Astrocyte (in vitro differentiated cells and primary cell): ENCODE results near the gene CEP290. TPM values are rescaled to one million over a fixed set of nuclear protein-coding genes. Genes with fewer than 3 reads are reported as not detected.

Source experiments
- DNase-seq: peaks from one replicate; pipeline ENCODE4 v3.0.0-alpha.2; 2010; ENCODE audit warnings: low read depth
- FAIRE-seq: peaks from 2 replicates; lab custom pipeline; 2011; peaks lifted over from hg19 to GRCh38; lab: Jason Lieb, UNC
- H2AFZ ChIP-seq: 2 replicates; pipeline ENCODE4 v1.6.0; 2012; ENCODE audit warnings: low read depth, low read length, inconsistent platforms
- H3K27ac ChIP-seq: 2 replicates; pipeline ENCODE4 v1.5.1; 2011; ENCODE audit warnings: low read depth, low read length, inconsistent platforms
- H3K27me3 ChIP-seq: 2 replicates; pipeline ENCODE4 v1.6.0; 2011; ENCODE audit warnings: low read length, inconsistent platforms; ENCODE audit not compliant: insufficient read depth
- H3K36me3 ChIP-seq: 2 replicates; pipeline ENCODE4 v1.5.1; 2011; ENCODE audit warnings: low read length, inconsistent platforms; ENCODE audit not compliant: insufficient read depth
- H3K4me1 ChIP-seq: 2 replicates; pipeline ENCODE4 v1.5.1; 2011; ENCODE audit warnings: low read length, inconsistent platforms; ENCODE audit not compliant: insufficient read depth
- H3K4me2 ChIP-seq: 2 replicates; pipeline ENCODE4 v1.6.0; 2012; ENCODE audit warnings: low read length, inconsistent platforms
- H3K4me3 ChIP-seq: 2 replicates; pipeline ENCODE4 v1.5.1; 2011; ENCODE audit warnings: low read depth, mild to moderate bottlenecking, low read length, inconsistent platforms; ENCODE audit not compliant: insufficient read depth
- H3K79me2 ChIP-seq: 2 replicates; pipeline ENCODE4 v1.6.0; 2012; ENCODE audit warnings: mild to moderate bottlenecking, low read length, inconsistent platforms; ENCODE audit not compliant: insufficient read depth
- H3K9ac ChIP-seq: 2 replicates; pipeline ENCODE4 v1.6.0; 2012; ENCODE audit warnings: mild to moderate bottlenecking, low read length, inconsistent platforms
- H3K9me3 ChIP-seq: 2 replicates; pipeline ENCODE4 v1.5.1; 2012; ENCODE audit warnings: low read depth, mild to moderate bottlenecking, low read length, inconsistent platforms; ENCODE audit not compliant: insufficient read depth
- H4K20me1 ChIP-seq: 2 replicates; pipeline ENCODE4 v1.6.0; 2012; ENCODE audit warnings: low read length, inconsistent platforms; ENCODE audit not compliant: insufficient read depth
- H3K27ac Mint-ChIP-seq: one replicate; pipeline ENCODE4 v1.8.0; 2021; ENCODE audit warnings: mild to moderate bottlenecking, mixed read lengths; ENCODE audit not compliant: unreplicated experiment
- H3K27me3 Mint-ChIP-seq: one replicate; pipeline ENCODE4 v1.8.0; 2021; ENCODE audit warnings: low read depth, mixed read lengths; ENCODE audit not compliant: unreplicated experiment
- H3K36me3 Mint-ChIP-seq: one replicate; pipeline ENCODE4 v1.8.0; 2021; ENCODE audit warnings: low read depth, mixed read lengths; ENCODE audit not compliant: unreplicated experiment
- H3K4me1 Mint-ChIP-seq: one replicate; pipeline ENCODE4 v1.8.0; 2021; ENCODE audit warnings: low read depth, mixed read lengths; ENCODE audit not compliant: unreplicated experiment
- H3K4me3 Mint-ChIP-seq: one replicate; pipeline ENCODE4 v1.8.0; 2021; ENCODE audit warnings: mild to moderate bottlenecking, moderate library complexity, mixed read lengths; ENCODE audit not compliant: unreplicated experiment
- H3K9me3 Mint-ChIP-seq: one replicate; pipeline ENCODE4 v1.8.0; 2021; ENCODE audit warnings: mild to moderate bottlenecking, mixed read lengths; ENCODE audit not compliant: unreplicated experiment
- CTCF ChIP-seq: IDR thresholded peaks from 2 replicates; pipeline ENCODE4 v1.5.1; 2011; ENCODE audit warnings: low read depth, mild to moderate bottlenecking, inconsistent platforms, low read length, moderate library complexity; ENCODE audit not compliant: insufficient read depth
- EZH2 ChIP-seq: IDR thresholded peaks from 2 replicates; pipeline ENCODE4 v1.6.1; 2012; ENCODE audit warnings: mild to moderate bottlenecking, low read length, inconsistent platforms; ENCODE audit not compliant: insufficient read depth
- total RNA-seq: library from RNA; stranded (reverse); gene quantifications from 2 replicates; pipeline ENCODE4 v1.2.1, GENCODE V29; 2021

CEP290 gene
- total RNA-seq, 1 donor from 2014 or later: 20.1 TPM

- Mint-ChIP-seq H3K27me3 (no peaks in the 10 kb centered on the region), H3K9me3 (no peaks in the 10 kb centered on the region), H3K27ac (peak overlapping the region; percentile 29), H3K36me3 (peaks cover 4% of the 10 kb centered on the region), H3K4me3 (no peak overlapping the region), H3K4me1 (peaks cover 16% of the 10 kb centered on the region)
- no peak for DNase-seq
- Histone ChIP-seq H3K4me1 (peaks cover 3% of the 10 kb centered on the region), H3K9me3 (no peaks in the 10 kb centered on the region), H3K79me2 (no peaks in the 10 kb centered on the region), H3K27me3 (no peaks in the 10 kb centered on the region), H3K4me3 (no peak overlapping the region), H3K36me3 (peaks cover 2% of the 10 kb centered on the region), H3K4me2 (no peak overlapping the region), H4K20me1 (no peaks in the 10 kb centered on the region), H2AFZ (no peak overlapping the region), H3K9ac (no peak overlapping the region), H3K27ac (no peak overlapping the region)
- no peak for FAIRE-seq
- TF ChIP-seq EZH2 (no peak), CTCF (no peak)
Observed at GRCh38 chr12:88187571-88187970, 45.7 kb upstream of the CEP290 start.

- peak; percentile 73 for DNase-seq
- peak overlapping the region; percentile 92 for H3K27ac Mint-ChIP-seq
Observed at GRCh38 chr12:88185988-88186387, 44.1 kb upstream of the CEP290 start.

More at GRCh38 chr12:88185988-88186387, 44.1 kb upstream of the CEP290 start:
- H3K36me3 ChIP-seq: peaks cover under 1% of the 10 kb centered on the region
- peak overlapping the region; percentile 25 for H3K27ac ChIP-seq
- H3K79me2 ChIP-seq: no peaks in the 10 kb centered on the region
- no peak overlapping the region for H2AFZ ChIP-seq
- Mint-ChIP-seq H3K4me1 (peaks cover 21% of the 10 kb centered on the region), H3K9me3 (peaks cover 2% of the 10 kb centered on the region), H3K36me3 (peaks cover 9% of the 10 kb centered on the region), H3K4me3 (no peak overlapping the region), H3K27me3 (no peaks in the 10 kb centered on the region)
- H3K4me3 ChIP-seq: no peak overlapping the region
- peak overlapping the region; percentile 3 for H3K4me2 ChIP-seq
- no peaks in the 10 kb centered on the region for H3K9me3 ChIP-seq
- H3K27me3 ChIP-seq: no peaks in the 10 kb centered on the region
- H3K9ac ChIP-seq: no peak overlapping the region
- peak; percentile 88 for FAIRE-seq
- no peaks in the 10 kb centered on the region for H4K20me1 ChIP-seq
- H3K4me1 ChIP-seq: peaks cover 3% of the 10 kb centered on the region
- TF ChIP-seq CTCF (no peak), EZH2 (no peak)
